ENCODE results near the gene ABCB9.
A peak's percentile ranks its signal among the peaks of the same experiment; 100 is the strongest.
"Not testable (repeated sequence)": the region's sequence is repeated elsewhere in the genome, so short reads cannot be mapped to it uniquely, and the experiment has no call there.

ABCB9 gene

GRCh38 chr12:122946690-122947341 lies 19.4 kb downstream of the ABCB9 start:
- DNase-seq (ENCODE audit: low read depth): peak; percentile 100
- no peak overlapping the region for H3K4me3 ChIP-seq (ENCODE audit: control insufficient read depth, low read depth, low read length)
- peak; percentile 48 for TF ChIP-seq CTCF (conservative IDR thresholded peaks at IDR 0.05; ENCODE audit: control insufficient read depth, insufficient read depth, low read depth, low read length)

- no peak overlapping the region for H3K4me3 ChIP-seq (ENCODE audit: control insufficient read depth, low read depth, low read length)
- no peak for TF ChIP-seq CTCF (conservative IDR thresholded peaks at IDR 0.05; ENCODE audit: control insufficient read depth, insufficient read depth, low read depth, low read length)
- peak; percentile 49 for DNase-seq (ENCODE audit: low read depth)
Observed at GRCh38 chr12:122944605-122945592, 21.4 kb downstream of the ABCB9 start.

GRCh38 chr12:122943196-122943595 lies 23.1 kb downstream of the ABCB9 start:
- no peak overlapping the region for H3K4me3 ChIP-seq (ENCODE audit: control insufficient read depth, low read depth, low read length)
- TF ChIP-seq CTCF (conservative IDR thresholded peaks at IDR 0.05; ENCODE audit: control insufficient read depth, insufficient read depth, low read depth, low read length): no peak
- peak; percentile 38 for DNase-seq (ENCODE audit: low read depth)

GRCh38 chr12:122942637-122943036 lies 23.6 kb downstream of the ABCB9 start:
- no peak overlapping the region for H3K4me3 ChIP-seq (ENCODE audit: control insufficient read depth, low read depth, low read length)
- no peak for TF ChIP-seq CTCF (conservative IDR thresholded peaks at IDR 0.05; ENCODE audit: control insufficient read depth, insufficient read depth, low read depth, low read length)
- peak; percentile 50 for DNase-seq (ENCODE audit: low read depth)

GRCh38 chr12:122941351-122941750 lies 24.9 kb downstream of the ABCB9 start:
- peak; percentile 69 for DNase-seq (ENCODE audit: low read depth)
- H3K4me3 ChIP-seq (ENCODE audit: control insufficient read depth, low read depth, low read length): not testable (repeated sequence)

- no peak for DNase-seq (ENCODE audit: low read depth)
- TF ChIP-seq CTCF (conservative IDR thresholded peaks at IDR 0.05; ENCODE audit: control insufficient read depth, insufficient read depth, low read depth, low read length): no peak
- H3K4me3 ChIP-seq (ENCODE audit: control insufficient read depth, low read depth, low read length): no peak overlapping the region
Observed at GRCh38 chr12:122939125-122939524, 27.1 kb downstream of the ABCB9 start.

- H3K4me3 ChIP-seq (ENCODE audit: control insufficient read depth, low read depth, low read length): no peak overlapping the region
- TF ChIP-seq CTCF (conservative IDR thresholded peaks at IDR 0.05; ENCODE audit: control insufficient read depth, insufficient read depth, low read depth, low read length): no peak
- DNase-seq (ENCODE audit: low read depth): peak; percentile 16
Observed at GRCh38 chr12:122937622-122938091, 28.6 kb downstream of the ABCB9 start.

Data from fibroblast of mammary gland (primary cell).